AG08395 (cell line): ENCODE data around the gene ATXN1.
"Not testable (repeated sequence)": the region's sequence is repeated elsewhere in the genome, so short reads cannot be mapped to it uniquely, and the experiment has no call there.

ENCODE experiments used
- DNase-seq: peaks from one replicate; pipeline ENCODE4 v3.0.0; 2012; ENCODE audit warnings: mixed read lengths, low spot score

Gene ATXN1

DNA sequence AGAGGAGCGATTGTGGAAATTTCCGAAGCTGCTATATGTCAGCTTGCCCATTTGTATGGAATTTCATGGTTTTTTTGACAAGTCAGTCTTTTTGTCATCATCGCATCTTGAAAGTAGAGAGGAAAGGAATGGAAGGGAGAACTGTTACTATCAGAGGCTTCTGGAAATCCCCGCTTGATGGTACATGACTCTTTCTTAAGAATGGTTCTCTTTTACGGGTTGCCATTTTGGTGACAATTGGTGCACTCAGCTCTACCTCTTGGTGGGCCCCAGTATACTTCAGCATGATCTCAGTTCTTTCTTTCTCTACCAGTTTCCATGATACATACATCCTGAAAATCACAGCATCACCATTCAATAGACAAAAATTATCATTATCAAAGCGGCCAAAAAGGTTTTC lies 146.0 kb downstream of the ATXN1 start:
- DNase-seq = not testable (repeated sequence)

GRCh38 chr6:16614143-16614542 lies 147.1 kb downstream of the ATXN1 start:
- not testable (repeated sequence) for DNase-seq

DNA sequence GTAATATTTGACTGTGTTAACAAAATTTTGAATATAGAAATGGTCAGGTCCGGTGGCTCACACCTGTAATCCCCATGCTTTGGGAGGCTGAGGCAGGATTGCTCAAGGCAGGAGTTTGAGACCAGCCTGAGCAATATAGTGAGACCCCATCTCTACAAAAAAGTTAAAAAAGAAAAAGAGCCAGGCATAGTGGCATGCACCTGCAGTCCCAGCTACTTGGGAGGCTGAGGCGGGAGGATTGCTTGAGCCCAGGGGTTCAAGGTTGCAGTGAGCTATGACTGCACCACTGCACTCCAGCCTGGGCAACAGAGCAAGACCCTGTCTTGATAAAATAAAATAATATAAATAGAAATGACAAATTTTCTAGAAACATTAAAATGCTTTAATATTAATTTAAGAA lies 147.8 kb downstream of the ATXN1 start:
- not testable (repeated sequence) for DNase-seq

GRCh38 chr6:16608444-16608843 lies 152.8 kb downstream of the ATXN1 start:
- no peak for DNase-seq

- DNase-seq = no peak
Measured at GRCh38 chr6:16602035-16602434, 159.2 kb downstream of the ATXN1 start.

DNA sequence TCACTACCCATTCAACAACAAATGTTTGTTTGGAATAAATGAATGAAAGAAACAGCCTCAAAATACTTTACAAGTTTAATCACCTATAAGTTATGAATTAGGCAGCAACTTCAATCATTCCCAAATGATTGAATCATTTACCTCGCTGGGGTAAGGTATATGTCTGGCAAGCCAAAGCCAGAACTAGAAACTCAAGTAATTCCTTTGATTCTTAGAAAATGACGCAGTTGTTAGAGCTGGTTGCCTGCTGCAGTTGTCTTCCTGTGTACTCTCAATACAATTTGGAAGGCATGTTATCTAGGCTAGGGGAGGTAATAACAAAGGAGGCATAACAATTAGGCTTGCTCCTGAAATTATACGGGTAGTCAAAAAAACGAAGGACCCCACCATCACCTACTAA lies 160.6 kb downstream of the ATXN1 start:
- no peak for DNase-seq

GRCh38 chr6:16600026-16600425 lies 161.2 kb downstream of the ATXN1 start:
- DNase-seq = no peak

DNA sequence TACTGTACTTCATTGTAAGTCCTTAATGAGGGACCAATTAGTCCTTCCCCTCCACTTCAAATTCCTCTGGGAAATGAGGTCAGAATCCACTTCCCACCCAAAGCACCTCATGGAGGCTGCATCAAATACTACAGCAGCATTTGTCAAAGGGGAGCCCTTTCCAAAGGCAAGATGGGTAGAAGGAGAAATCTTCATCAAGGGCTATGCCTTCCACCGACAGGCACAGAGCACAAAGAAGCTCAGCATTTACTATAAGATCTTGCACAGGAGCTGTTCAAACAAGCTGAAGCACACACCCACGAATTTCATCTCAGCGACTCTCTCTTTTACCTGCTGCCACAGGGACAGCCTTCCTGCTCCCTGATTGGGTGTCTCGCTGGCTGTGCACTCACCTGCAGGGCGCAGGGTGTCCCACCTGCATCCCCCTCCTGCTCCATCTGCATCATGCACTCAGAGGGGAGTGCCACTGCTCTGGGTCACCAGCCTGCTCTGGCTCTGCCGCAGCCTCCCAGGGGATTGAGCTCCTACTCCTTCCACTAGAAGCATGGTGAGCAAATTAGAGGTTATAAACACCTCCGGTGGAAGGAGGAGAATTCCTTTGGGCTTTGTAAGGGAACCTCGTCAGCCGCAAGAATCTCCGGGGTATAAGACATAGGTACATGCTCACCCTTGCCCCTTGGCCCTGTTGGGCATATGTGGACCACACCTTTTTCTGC lies 164.5 kb downstream of the ATXN1 start:
- DNase-seq = no peak

DNA sequence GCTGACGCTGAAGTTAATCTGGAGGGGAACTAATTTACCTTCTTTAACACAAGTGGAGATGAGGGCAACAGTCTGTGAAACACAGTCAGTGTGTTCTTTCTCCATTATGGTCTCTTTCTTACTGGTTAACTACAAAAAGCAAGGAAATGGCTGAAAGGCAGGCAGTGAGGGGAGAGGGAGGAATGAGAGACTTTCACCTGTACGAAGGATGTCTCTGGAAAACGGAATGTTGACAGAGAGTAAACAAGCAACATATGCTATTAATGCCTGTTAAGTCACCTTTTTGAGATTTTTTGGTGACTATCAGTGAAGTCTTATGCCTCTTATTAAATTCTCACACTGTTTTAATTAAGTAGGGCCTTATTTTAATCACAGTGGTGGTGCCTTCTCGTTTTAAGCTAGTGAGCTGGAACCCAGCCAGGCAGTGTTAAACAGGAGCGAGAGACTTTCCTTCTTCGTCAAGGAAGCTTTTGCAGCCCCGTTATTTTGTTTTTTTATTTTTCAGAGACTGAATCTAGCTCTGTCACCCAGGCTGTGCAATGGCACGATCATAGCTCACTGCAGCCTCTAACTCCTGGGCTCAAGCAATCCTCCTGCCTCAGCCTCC lies 165.6 kb downstream of the ATXN1 start:
- DNase-seq = no peak

DNA sequence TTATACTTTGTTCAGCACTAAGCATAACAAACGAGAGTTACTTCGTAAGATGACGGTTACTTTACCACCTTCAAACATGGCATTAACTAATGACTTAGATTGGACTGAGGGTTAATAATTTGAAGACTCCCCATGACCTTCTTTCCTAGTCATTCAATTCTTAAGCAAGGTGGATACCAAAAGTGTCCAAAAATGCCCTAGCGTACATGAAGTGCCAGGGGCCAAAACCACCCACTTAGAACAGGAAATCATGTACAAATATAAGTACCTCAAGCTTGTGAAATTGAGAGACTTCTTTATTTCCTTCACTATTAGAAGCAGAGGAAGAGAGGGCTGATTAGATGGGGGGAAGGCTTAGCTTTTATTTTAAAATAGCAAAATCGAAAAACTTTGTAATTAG lies 166.4 kb downstream of the ATXN1 start:
- DNase-seq = no peak

GRCh38 chr6:16592223-16592911 lies 168.9 kb downstream of the ATXN1 start:
- no peak for DNase-seq

GRCh38 chr6:16591396-16592222 lies 169.7 kb downstream of the ATXN1 start:
- no peak for DNase-seq

- peak; percentile 52 for DNase-seq
Measured at GRCh38 chr6:16585805-16586204, 175.5 kb downstream of the ATXN1 start.

- no peak for DNase-seq
Measured at GRCh38 chr6:16583144-16583762, 178.0 kb downstream of the ATXN1 start.

DNA sequence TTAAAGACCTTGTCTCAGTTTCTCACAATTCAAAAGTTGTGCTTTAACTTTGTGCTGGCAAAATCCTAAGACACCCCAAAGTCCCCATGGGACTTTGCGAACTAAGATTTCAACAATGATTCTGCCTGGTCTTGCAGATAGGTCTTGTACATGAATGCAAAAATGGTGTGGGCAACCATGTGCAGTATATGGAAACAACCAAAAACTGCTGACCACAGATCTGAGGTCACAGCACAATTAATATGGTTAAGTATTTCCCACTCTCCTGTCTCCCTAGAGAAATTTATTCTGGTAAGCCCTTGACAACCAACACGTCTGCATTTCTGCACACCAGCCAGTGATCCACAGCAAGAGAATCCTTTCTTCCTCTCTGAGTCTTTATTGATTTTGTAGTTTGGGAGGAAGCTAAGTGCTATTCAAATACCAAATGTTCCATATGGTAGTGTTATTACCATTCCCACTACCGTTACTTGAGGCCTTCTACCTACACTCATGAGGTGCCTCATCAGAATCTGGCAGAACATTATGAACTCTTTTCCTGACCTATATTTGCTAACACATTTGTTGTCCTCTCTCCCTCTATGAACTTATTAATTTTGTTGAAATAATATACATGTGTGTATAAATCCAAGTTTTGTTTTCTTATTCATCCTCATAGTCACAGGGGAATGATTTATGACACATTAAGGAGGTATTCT lies 178.7 kb downstream of the ATXN1 start:
- DNase-seq = no peak

DNA sequence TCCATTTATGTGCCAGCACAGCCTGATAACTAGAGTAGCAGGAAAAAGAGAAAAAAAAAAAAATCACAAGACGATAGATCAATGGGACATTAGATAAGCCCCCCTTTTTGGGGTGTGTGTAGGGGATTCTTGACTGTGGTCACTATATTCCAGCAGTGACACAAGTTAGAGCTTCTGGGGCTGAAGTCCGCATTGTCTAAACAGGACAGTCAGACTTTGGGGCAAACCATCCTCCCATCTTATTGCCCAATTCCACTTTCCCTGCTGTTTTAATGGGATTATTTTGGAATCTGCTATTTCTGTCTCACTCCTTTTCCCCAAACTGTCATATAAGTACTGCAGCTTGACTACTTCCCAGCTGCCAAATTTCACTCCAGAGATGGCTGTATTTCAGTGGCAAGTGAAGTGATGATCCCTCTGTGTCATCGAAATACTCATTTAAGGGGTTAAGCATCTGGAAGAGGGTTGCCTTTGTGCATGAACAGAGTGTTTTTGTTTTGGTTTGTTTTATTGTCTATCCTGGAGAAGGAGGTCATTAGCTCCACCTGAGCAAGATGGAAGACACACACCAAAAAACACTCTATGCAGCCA lies 182.5 kb downstream of the ATXN1 start:
- DNase-seq = no peak

DNA sequence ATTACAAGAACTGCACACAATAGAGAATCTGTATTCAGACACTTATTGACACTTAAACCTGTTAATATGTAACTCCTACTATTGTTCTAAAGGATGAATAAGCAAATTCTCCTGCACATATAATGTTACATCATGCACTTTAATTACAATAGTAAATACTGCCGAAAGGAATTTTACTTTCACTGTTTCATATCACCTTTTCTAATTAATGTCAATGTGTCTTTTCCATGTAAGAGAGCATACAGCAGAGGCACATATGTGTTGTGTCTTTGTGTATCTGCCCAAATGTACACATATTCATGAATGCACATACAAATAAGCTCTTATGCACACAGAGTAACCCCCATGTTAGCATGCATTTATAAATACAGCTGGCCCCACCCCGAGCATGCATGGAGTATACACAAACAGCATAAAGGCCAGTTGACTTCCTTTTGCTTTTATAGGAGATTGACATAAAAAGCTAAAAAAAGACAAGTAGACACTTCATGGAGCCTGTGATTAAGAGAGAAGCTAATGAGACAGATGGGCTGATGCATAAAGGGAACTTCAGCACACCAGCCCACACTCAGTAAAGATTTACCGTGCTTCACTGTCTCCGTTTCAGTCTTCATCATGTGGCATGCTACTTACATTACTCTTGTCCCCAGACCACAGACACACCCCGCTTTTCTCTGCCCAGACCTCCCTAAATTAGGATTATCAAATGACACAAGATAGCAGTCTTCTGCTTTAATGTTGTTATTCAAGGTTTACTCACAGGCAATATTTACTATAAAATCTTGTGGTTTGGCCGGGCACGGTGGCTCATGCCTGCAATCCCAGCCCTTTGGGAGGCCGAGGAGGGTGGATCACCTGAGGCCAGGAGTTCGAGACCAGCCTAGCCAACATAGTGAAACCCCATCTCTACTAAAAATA lies 184.6 kb downstream of the ATXN1 start:
- no peak for DNase-seq

GRCh38 chr6:16575655-16576054 lies 185.6 kb downstream of the ATXN1 start:
- DNase-seq = no peak

- DNase-seq = no peak
Measured at GRCh38 chr6:16572943-16573342, 188.3 kb downstream of the ATXN1 start.

DNA sequence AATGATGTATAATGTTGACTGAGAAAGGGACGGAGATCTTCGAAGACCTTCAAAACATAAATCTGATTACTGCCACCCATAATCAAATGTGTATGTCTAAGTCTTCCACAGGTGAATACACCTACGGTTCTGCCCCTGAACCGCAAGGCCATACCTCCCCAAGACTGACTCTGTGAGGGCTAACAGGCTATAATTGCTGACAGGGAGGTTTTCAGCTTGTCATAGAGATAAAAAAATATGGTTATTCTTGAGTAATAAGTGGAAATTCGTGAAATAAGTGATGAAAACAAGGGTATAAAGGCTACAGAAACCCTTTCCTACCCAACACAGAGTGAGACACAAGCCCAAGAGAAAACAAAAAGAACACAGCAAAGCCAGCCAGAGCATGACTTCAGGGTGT lies 188.9 kb downstream of the ATXN1 start:
- no peak for DNase-seq
